Upper lobe of right lung (tissue), 1 donor: ENCODE results near the gene EIF3M. TPM values are rescaled to one million over a fixed set of nuclear protein-coding genes. Genes with fewer than 3 reads are reported as not detected.

Experiments
- ATAC-seq: fragments of 200-7000 bp; cut with Tn5 transposase; one replicate; pipeline ENCODE4 v1.9.1; 2020; ENCODE audit warnings: mild to moderate bottlenecking, moderate library complexity
- DNase-seq: peaks from one replicate; pipeline ENCODE4 v3.0.0-alpha.2; 2020
- H3K27ac ChIP-seq: fragments of 200-600 bp; one replicate; pipeline ENCODE4 v1.8.0; 2022
- H3K27me3 ChIP-seq: fragments of 200-600 bp; one replicate; pipeline ENCODE4 v1.8.0; 2022; ENCODE audit warnings: mild to moderate bottlenecking
- H3K36me3 ChIP-seq: fragments of 200-600 bp; one replicate; pipeline ENCODE4 v1.8.0; 2022
- H3K4me1 ChIP-seq: fragments of 200-600 bp; one replicate; pipeline ENCODE4 v1.8.0; 2022
- H3K4me3 ChIP-seq: fragments of 200-600 bp; one replicate; pipeline ENCODE4 v1.8.0; 2022; ENCODE audit warnings: mild to moderate bottlenecking
- H3K9me3 ChIP-seq: fragments of 200-600 bp; one replicate; pipeline ENCODE4 v1.8.0; 2022
- intact Hi-C: fragments of 100-400 bp; cut with DNase I; formaldehyde crosslinking; loops from one replicate; pipeline ENCODE4 v1.11.0; 2022
- total RNA-seq: library from RNA; stranded (reverse); fragmentation: NEBNext Ultra II Directional; extraction: Animal tissue kit (Norgen Biotek cat#: 25700); gene quantifications from one replicate; pipeline ENCODE4 v1.2.1, GENCODE V29; 2021
- TF ChIP-seq, protein P1 (sequence below): fragments of 200-600 bp; IDR thresholded peaks from one replicate; pipeline ENCODE4 v1.8.0; 2022; ENCODE audit warnings: antibody characterized with exemption
- donor health status: DM: no; HTN: yes; CAD: no; lungs with severe emphysema.

EIF3M gene
- total RNA-seq, 1 donor from 2014 or later = 144 TPM

DNA sequence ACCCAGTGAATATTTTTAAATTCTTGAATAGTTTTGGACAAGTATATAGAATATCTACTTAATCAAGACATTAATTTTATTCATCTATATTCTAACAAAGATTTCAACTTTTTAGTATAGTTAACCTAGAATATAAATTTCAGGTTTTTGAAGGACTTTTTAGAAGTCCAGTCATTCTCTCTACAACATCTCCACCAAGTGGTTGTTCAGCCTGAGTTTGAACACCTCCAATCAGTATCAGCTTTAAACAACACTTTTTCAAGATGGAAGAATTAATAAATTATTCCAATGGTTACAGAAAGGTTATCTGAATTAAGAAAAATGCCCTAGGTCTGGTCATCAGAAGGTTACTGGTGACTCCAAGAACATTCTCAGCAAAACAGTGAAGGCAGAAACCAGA lies 31.8 kb downstream of the EIF3M start:
- Histone ChIP-seq H3K4me3 (no peak overlapping the region), H3K4me1 (no peaks in the 10 kb centered on the region), H3K27ac (no peak overlapping the region), H3K27me3 (no peaks in the 10 kb centered on the region), H3K36me3 (no peaks in the 10 kb centered on the region), H3K9me3 (no peaks in the 10 kb centered on the region)
- DNase-seq (no peak), ATAC-seq (no peak)
- intact Hi-C loops = no loop called here
- TF ChIP-seq, protein P1, sequence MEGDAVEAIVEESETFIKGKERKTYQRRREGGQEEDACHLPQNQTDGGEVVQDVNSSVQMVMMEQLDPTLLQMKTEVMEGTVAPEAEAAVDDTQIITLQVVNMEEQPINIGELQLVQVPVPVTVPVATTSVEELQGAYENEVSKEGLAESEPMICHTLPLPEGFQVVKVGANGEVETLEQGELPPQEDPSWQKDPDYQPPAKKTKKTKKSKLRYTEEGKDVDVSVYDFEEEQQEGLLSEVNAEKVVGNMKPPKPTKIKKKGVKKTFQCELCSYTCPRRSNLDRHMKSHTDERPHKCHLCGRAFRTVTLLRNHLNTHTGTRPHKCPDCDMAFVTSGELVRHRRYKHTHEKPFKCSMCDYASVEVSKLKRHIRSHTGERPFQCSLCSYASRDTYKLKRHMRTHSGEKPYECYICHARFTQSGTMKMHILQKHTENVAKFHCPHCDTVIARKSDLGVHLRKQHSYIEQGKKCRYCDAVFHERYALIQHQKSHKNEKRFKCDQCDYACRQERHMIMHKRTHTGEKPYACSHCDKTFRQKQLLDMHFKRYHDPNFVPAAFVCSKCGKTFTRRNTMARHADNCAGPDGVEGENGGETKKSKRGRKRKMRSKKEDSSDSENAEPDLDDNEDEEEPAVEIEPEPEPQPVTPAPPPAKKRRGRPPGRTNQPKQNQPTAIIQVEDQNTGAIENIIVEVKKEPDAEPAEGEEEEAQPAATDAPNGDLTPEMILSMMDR = no peak

DNA sequence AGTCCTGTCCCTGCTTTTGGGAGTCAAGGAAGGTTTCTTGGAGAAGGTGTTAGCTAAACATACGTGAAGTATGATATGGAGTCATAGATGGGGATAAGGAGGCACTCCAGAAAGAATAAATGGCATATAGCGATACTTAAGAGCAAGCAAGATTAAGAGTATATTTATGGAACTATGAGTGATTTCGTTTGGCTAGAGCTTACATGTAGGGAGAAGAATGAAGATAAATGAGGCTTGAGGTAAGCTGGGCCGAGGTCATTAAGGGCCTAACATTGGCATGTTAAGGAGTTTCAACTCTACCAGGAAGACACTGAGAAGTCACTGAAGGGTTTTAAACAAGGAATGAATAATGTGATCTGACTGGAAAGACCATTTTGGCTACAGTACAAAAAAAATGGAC lies 33.3 kb downstream of the EIF3M start:
- Histone ChIP-seq H3K27ac (no peak overlapping the region), H3K36me3 (no peaks in the 10 kb centered on the region), H3K27me3 (no peaks in the 10 kb centered on the region), H3K4me3 (no peak overlapping the region), H3K9me3 (no peaks in the 10 kb centered on the region), H3K4me1 (no peaks in the 10 kb centered on the region)
- DNase-seq (no peak), ATAC-seq (no peak)
- intact Hi-C loops = no loop called here
- TF ChIP-seq, protein P1 = no peak

DNA sequence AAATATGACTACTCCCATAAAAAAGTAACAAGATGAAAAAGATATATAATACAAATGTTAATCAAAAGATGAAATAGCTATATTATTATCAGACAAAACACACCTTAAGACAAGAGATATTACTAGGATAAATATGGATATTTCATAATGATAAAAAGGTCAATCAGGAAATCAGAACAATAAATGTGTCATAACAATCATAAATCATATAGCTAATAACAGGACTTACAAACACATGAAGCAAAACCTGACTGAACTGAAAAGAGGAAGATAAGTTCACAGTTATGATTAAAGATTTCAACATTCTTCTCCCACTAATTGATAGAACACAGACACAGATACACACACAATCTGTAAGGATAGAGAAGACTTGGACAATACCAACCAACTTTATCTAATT lies 47.2 kb downstream of the EIF3M start:
- Histone ChIP-seq H3K4me3 (no peak overlapping the region), H3K27ac (no peak overlapping the region), H3K4me1 (no peaks in the 10 kb centered on the region), H3K36me3 (no peaks in the 10 kb centered on the region), H3K9me3 (no peaks in the 10 kb centered on the region), H3K27me3 (no peaks in the 10 kb centered on the region)
- TF ChIP-seq, protein P1 = no peak
- intact Hi-C loops = no loop called here
- ATAC-seq (no peak), DNase-seq (no peak)

DNA sequence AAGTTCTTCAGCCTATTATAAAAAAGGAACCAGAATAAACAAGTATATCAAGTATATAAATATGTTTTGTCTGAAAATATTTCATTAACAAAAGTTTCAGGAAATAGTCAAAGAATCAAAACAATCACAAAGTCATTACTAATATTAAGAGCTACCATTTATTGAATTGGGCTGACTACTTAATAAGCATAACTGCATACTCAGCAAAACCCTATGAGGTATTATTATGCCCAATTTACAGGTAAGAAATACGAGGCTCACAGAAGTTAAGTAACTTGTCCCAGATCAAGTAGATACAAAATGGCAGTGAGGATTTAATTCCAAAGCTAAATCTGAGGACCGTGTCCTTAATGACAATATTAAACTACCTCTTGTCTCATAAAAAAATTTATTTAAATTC lies 52.2 kb downstream of the EIF3M start:
- intact Hi-C loops = no loop called here
- H3K4me3 ChIP-seq = no peak overlapping the region
- no peaks in the 10 kb centered on the region for H3K36me3 ChIP-seq
- TF ChIP-seq, protein P1 = no peak
- no peaks in the 10 kb centered on the region for H3K4me1 ChIP-seq
- no peak for ATAC-seq
- no peak for DNase-seq
- no peaks in the 10 kb centered on the region for H3K27me3 ChIP-seq
- H3K27ac ChIP-seq = no peak overlapping the region
- no peaks in the 10 kb centered on the region for H3K9me3 ChIP-seq

DNA sequence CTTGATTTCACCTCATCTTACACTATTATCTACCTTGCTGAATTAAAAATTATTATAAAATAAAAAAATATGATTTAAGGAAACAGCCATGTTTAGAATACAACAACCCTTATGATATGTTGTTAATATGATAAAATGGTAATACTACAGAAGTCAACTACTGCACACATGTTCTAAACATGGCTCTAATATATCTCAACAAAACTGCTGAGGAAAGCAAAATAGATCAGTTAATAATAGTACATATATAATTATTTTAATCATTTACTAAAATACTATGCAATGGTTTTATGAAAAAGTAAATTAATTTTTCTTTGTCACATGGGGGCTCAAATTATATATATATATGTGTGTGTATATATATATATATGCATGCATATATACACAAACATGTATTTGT lies 57.7 kb downstream of the EIF3M start:
- Histone ChIP-seq H3K36me3 (no peaks in the 10 kb centered on the region), H3K4me3 (no peak overlapping the region), H3K27ac (no peak overlapping the region), H3K4me1 (no peaks in the 10 kb centered on the region), H3K9me3 (no peaks in the 10 kb centered on the region), H3K27me3 (no peaks in the 10 kb centered on the region)
- DNase-seq = no peak
- intact Hi-C loops = no loop called here
- TF ChIP-seq, protein P1 = no peak
- no peak for ATAC-seq

DNA sequence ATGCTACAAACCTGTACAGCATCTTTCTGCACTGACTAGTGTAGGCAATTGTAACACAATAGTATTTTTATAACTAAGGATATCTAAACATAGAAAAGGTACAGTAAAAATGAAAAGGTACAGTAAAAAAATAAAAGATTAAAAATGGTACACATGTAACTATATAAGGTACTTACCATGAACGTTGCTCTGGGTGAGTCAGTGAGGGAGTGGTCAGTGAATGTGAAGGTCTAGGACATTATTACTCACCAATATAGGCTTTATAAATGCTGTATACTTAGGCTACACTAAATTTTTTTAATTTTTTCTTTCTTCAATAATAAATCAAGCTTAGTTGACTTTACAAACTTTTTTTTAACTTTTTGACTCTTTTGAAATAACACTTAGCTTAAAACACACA lies 59.9 kb downstream of the EIF3M start:
- intact Hi-C loops = no loop called here
- Histone ChIP-seq H3K4me3 (no peak overlapping the region), H3K27ac (no peak overlapping the region), H3K9me3 (no peaks in the 10 kb centered on the region), H3K27me3 (no peaks in the 10 kb centered on the region), H3K4me1 (no peaks in the 10 kb centered on the region), H3K36me3 (no peaks in the 10 kb centered on the region)
- TF ChIP-seq, protein P1 = no peak
- no peak for ATAC-seq
- no peak for DNase-seq
